OCI-LY1 (cell line): ENCODE measurements around the gene LIN54.

Source experiments
- CTCF ChIP-seq: fragments of 200-600 bp; sonication (generic), shearing (Covaris generic); IDR thresholded peaks from 2 replicates; pipeline ENCODE4 v1.5.1; 2017; ENCODE audit warnings: mild to moderate bottlenecking, antibody characterized with exemption, low read length, moderate library complexity, mixed read lengths
- EZH2 ChIP-seq: fragments of 200-600 bp; sonication (generic), shearing (Covaris generic); IDR thresholded peaks from 2 replicates; pipeline ENCODE4 v1.8.0; 2017; ENCODE audit warnings: borderline replicate concordance, mixed run types, mild to moderate bottlenecking, antibody characterized with exemption, low read length, moderate library complexity, mixed read lengths

GRCh38 chr4:82968972-82969371 lies 41.7 kb downstream of the LIN54 start:
- no peak for TF ChIP-seq CTCF
- TF ChIP-seq EZH2, result no peak
